Right lobe of liver (tissue), 6 donors: ENCODE data around the gene DPP6. TPM values are rescaled to one million over a fixed set of nuclear protein-coding genes. Genes with fewer than 3 reads are reported as not detected.

Experiments used
- ATAC-seq, 4 donors: fragments of 200-7000 bp; cut with Tn5 transposase; one replicate each; pipeline ENCODE4 v1.9.1; 2020; ENCODE audit warnings: mild to moderate bottlenecking in 4 of 4, moderate library complexity in 4 of 4
- DNase-seq, 3 donors: peaks; one replicate each; pipeline ENCODE4 v3.0.0-alpha.2; 2020
- H3K27ac ChIP-seq, 3 donors: fragments of 200-600 bp; one replicate each; pipeline ENCODE4 v1.8.0; 2022
- H3K27me3 ChIP-seq, 2 donors: fragments of 200-600 bp; one replicate each; pipeline ENCODE4 v1.8.0; 2022
- H3K36me3 ChIP-seq, 4 donors: fragments of 200-600 bp; sonication (generic) in 1 of 4; one replicate each; pipeline versions ENCODE4 v1.5.1 to v1.8.0; 2017 to 2022; ENCODE audit warnings: control low read depth in 1 of 4
- H3K4me1 ChIP-seq, 4 donors: fragments of 200-600 bp; sonication (generic) in 1 of 4; one replicate each; pipeline versions ENCODE4 v1.5.1 to v1.8.0; 2017 to 2022; ENCODE audit warnings: control low read depth in 1 of 4
- H3K4me3 ChIP-seq, 3 donors: fragments of 200-600 bp; one replicate each; pipeline ENCODE4 v1.8.0; 2022
- H3K9me3 ChIP-seq, 4 donors: fragments of 200-600 bp; sonication (generic) in 1 of 4; one replicate each; pipeline versions ENCODE4 v1.5.1 to v1.8.0; 2017 to 2022; ENCODE audit warnings: control low read depth in 1 of 4
- POLR2A ChIP-seq: fragments of 450-650 bp; IDR thresholded peaks from one replicate; pipeline ENCODE4 v1.6.1; 2017; ENCODE audit warnings: antibody characterized with exemption, mild to moderate bottlenecking
- WGBS: methylation state at CpG from one replicate; pipeline ENCODE4 v1.1.6; 2018; ENCODE audit warnings: low coverage, low lambda C conversion rate; ENCODE audit not compliant: insufficient coverage; ENCODE audit errors: missing lambda C conversion rate; 5-methylcytosine and 5-hydroxymethylcytosine counted together
- intact Hi-C, 2 donors: fragments of 100-400 bp; cut with DNase I; formaldehyde crosslinking; loops; one replicate each; pipeline versions ENCODE4 v1.11.2 to v1.14.1; 2022
- total RNA-seq, 6 experiments: library from RNA; depleted of rRNA in 2 of 6; stranded (reverse); fragments of >200 nt in 2 of 6; fragmentation: NEBNext Ultra II Directional in 3 of 6; extraction: Animal tissue kit (Norgen Biotek cat#: 25700) in 3 of 6; gene quantifications; one replicate each; pipeline versions ENCODE4 v1.1.0 to v1.2.4, GENCODE V29; 2016 to 2023
- TF ChIP-seq, protein P1 (sequence below), 4 donors: fragments of 200-600 bp in 3 of 4; fragments of 450-650 bp in 1 of 4; IDR thresholded peaks; one replicate each; pipeline versions ENCODE4 v1.5.1 to v1.8.0; 2016 to 2022; ENCODE audit warnings: antibody characterized with exemption in 4 of 4, mild to moderate bottlenecking in 2 of 4
- donor health status: DM: no; HTN: yes; CAD: no.
- donor health status: DM: no; HTN: no; CAD: no.
- donor health status: DM: no; HTN: no; CAD: no.
- donor health status: DM: no; HTN: yes; CAD: no.
- donor health status: DM: no; HTN: yes; CAD: no.

DPP6 gene
- total RNA-seq, 6 experiments from 2014 or later = not detected

DNA sequence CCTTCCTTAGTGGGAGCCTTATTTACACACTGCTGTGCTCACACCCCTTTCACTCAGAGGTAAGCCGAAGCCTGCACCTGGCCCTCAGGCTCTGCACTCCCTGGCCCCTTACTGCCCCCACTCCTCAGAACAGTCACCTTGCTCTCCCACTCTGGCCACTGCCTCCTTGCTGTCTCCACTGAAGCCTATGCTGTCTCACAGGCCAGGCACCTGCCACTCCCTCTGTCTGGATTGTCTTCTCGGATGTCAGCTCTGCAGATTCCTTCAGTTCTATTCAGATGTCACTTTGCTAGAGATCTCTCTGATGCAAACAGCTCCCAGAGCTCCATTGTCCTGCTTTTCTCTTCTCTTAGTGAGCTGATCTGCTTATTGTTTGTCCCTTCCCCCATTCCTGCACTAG is 390.7 kb downstream of the DPP6 start:
- H3K4me1 ChIP-seq = no peaks in the 10 kb centered on the region
- H3K36me3 ChIP-seq = no peaks in the 10 kb centered on the region
- WGBS = 18% methylated on average over 2 of the region's 2 CpGs
- no peaks in the 10 kb centered on the region for H3K27me3 ChIP-seq
- H3K9me3 ChIP-seq = no peaks in the 10 kb centered on the region
- intact Hi-C loops = no loop called here
- H3K4me3 ChIP-seq = no peak overlapping the region
- DNase-seq (no peak), ATAC-seq (no peak)
- no peak overlapping the region for H3K27ac ChIP-seq
- TF ChIP-seq, protein P1, sequence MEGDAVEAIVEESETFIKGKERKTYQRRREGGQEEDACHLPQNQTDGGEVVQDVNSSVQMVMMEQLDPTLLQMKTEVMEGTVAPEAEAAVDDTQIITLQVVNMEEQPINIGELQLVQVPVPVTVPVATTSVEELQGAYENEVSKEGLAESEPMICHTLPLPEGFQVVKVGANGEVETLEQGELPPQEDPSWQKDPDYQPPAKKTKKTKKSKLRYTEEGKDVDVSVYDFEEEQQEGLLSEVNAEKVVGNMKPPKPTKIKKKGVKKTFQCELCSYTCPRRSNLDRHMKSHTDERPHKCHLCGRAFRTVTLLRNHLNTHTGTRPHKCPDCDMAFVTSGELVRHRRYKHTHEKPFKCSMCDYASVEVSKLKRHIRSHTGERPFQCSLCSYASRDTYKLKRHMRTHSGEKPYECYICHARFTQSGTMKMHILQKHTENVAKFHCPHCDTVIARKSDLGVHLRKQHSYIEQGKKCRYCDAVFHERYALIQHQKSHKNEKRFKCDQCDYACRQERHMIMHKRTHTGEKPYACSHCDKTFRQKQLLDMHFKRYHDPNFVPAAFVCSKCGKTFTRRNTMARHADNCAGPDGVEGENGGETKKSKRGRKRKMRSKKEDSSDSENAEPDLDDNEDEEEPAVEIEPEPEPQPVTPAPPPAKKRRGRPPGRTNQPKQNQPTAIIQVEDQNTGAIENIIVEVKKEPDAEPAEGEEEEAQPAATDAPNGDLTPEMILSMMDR (IDR thresholded peaks at IDR 0.05) = no peak
- no peak for TF ChIP-seq POLR2A

DNA sequence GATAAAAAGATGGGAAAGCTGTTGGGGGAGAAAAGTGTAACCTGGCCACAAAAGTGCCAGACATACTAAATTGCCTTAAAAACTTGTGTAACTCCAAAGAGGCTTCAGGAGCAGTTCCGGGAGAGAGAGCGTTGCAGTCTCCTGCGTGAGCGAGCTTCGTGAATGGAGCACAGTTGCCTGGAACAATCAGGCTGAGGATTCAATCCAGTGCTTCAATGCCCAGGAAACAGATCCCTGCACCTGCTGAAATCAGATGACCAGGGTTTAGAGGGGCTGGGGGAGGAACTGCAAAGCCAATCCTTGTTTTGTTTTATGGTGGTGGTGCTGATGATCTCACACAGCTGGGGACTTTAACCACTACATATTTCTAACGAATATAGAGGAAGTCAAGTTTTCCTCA is 398.3 kb downstream of the DPP6 start:
- no peaks in the 10 kb centered on the region for H3K36me3 ChIP-seq
- H3K4me3 ChIP-seq = no peak overlapping the region
- intact Hi-C loops = no loop called here
- H3K27ac ChIP-seq = no peak overlapping the region
- H3K4me1 ChIP-seq = no peaks in the 10 kb centered on the region
- DNase-seq = no peak
- H3K27me3 ChIP-seq = no peaks in the 10 kb centered on the region
- ATAC-seq = no peak
- no peak for TF ChIP-seq POLR2A
- TF ChIP-seq, protein P1 (IDR thresholded peaks at IDR 0.05) = no peak
- H3K9me3 ChIP-seq = no peaks in the 10 kb centered on the region
- WGBS = 46% methylated on average over 2 of the region's 6 CpGs

DNA sequence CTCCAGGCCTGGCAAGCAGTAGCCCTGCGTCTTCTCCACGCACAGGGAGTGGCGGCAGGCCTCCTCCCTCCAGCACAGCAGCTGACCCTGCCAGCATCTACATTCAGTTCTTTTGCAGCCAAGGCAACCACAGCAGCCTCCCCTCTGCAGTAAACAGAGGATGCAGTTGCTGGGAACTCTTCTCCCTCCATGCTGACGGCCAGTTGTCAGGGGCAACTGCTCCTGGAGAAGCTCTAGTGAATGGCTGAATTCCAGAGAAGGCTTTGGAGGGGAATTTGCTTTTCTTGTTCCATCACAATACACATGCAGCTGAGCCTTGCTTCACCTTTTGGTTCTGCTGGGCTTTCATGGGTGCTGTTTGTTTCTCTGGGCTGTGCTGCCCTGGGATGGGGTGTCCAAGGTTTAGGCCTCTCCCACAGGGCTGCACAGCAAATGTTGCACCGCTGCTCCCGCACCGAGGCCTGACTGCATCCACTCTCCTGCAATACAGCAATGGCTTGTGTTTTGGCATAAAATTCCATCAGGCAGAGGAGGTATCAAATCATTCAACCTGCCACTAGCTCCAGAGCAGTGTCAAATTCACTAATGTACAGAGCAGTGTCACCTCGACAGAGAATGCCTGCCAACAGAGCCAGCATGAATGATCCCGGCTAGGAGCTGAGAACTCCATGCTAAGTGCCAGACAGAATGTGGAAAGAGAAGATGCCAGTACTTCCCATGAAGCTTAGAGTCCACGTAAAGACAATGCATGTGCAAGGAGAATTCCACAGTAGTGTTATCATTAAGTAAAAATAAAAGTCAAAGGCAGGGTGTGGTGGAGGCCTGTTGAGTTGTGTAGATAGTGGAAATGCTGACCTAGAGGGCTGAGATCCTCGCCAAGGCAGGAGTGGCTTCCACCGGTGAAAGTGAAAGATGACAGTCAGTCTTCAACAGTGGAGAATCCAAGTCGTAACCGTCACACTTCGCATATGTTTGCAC is 399.6 kb downstream of the DPP6 start:
- no peaks in the 10 kb centered on the region for H3K4me1 ChIP-seq
- no peaks in the 10 kb centered on the region for H3K27me3 ChIP-seq
- no peaks in the 10 kb centered on the region for H3K36me3 ChIP-seq
- 58% methylated on average over 9 of the region's 15 CpGs for WGBS
- TF ChIP-seq, protein P1 (IDR thresholded peaks at IDR 0.05) = no peak
- TF ChIP-seq POLR2A = no peak
- no peak for DNase-seq
- no peaks in the 10 kb centered on the region for H3K9me3 ChIP-seq
- no peak for ATAC-seq
- no peak overlapping the region for H3K4me3 ChIP-seq
- no peak overlapping the region for H3K27ac ChIP-seq
- intact Hi-C loops = no loop called here

DNA sequence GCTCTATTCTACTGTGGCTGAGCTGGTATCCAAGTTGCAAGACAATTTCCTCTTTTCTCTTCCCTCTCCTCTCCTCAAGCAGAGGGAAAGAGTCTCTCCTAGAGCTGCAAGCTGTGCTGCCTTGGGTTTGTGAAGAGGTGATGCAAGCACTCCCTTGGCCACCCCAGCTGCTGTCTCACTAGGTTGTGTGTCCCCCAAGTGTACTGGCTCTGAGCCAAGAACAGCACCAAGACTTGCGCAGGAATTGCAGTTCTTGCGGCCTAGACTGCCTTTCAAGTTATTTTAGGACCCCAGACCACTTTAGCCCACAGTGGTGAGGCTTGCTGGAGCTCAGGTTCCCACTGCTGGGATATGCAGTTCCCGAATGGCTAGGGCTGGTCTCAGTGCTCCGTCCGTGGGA is 411.6 kb downstream of the DPP6 start:
- Histone ChIP-seq H3K4me1 (no peaks in the 10 kb centered on the region), H3K36me3 (no peaks in the 10 kb centered on the region), H3K9me3 (no peaks in the 10 kb centered on the region), H3K27me3 (no peaks in the 10 kb centered on the region), H3K4me3 (no peak overlapping the region), H3K27ac (no peak overlapping the region)
- 40% methylated on average over 1 of the region's 5 CpGs for WGBS
- DNase-seq (no peak), ATAC-seq (no peak)
- intact Hi-C loops = no loop called here
- no peak for TF ChIP-seq POLR2A

DNA sequence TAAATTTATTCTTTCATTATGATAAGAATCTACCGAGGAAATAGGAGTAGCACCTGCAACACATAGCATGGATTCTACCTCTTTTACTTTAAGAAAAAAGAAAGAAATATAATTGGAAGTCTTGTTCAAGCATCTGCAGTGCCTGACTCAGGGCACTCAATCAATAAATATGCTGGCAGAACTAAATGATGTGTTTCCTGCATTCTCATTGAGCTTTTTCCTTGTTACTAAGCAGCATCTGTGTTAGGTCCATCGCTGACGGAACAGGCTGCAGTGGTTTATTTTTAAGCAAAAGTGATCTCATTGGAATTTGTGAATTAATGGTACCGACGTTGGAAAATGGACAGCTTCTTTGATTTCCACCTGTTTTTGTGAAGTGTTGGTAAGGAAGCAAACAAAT is 417.5 kb downstream of the DPP6 start:
- WGBS = 44% methylated on average over 5 of the region's 5 CpGs

More for the DNA sequence above, 417.5 kb downstream of the DPP6 start:
- Histone ChIP-seq H3K9me3 (no peaks in the 10 kb centered on the region), H3K36me3 (no peaks in the 10 kb centered on the region), H3K27me3 (no peaks in the 10 kb centered on the region), H3K4me3 (no peak overlapping the region), H3K27ac (no peak overlapping the region), H3K4me1 (no peaks in the 10 kb centered on the region)
- ATAC-seq (no peak), DNase-seq (no peak)
- intact Hi-C loops = no loop called here
- no peak for TF ChIP-seq POLR2A
- TF ChIP-seq, protein P1 (IDR thresholded peaks at IDR 0.05) = no peak
